ENCODE measurements around the gene MLLT6. TPM values are rescaled to one million over a fixed set of nuclear protein-coding genes. Genes with fewer than 3 reads are reported as not detected.

The MLLT6 gene
- polyA plus RNA-seq, 3 donors: 0.72 to 55.4 (median 0.82) TPM

- H3K27ac Mint-ChIP-seq: peak overlapping the region in 1 of 7 donors; percentile 54
- Histone ChIP-seq H3K36me3 (replicated peaks in 1 of 2; ENCODE audit: control insufficient read depth in 1 of 2, insufficient read depth in 2 of 2, low read length in 2 of 2) (no peaks in the 10 kb centered on the region), H3K9ac (ENCODE audit: insufficient read depth, low read length, poor library complexity, severe bottlenecking) (no peak overlapping the region), H3K27ac (ENCODE audit: low read depth in 1 of 2, low read length in 2 of 2) (no peak overlapping the region), H2AFZ (ENCODE audit: insufficient read depth, low read depth, low read length, poor library complexity, severe bottlenecking) (no peak overlapping the region), H3K4me1 (ENCODE audit: control insufficient read depth in 1 of 2, insufficient read depth in 2 of 2, low read length in 2 of 2) (peaks cover 14 to 16% of the 10 kb centered on the region in 2 donors), H3K79me2 (ENCODE audit: insufficient read depth, low read length) (no peaks in the 10 kb centered on the region), H3K9me3 (replicated peaks in 1 of 2; ENCODE audit: control insufficient read depth in 1 of 2, insufficient read depth in 1 of 2, low read length in 2 of 2) (no peaks in the 10 kb centered on the region), H3K27me3 (ENCODE audit: control insufficient read depth in 2 of 2, insufficient read depth in 2 of 2, low read length in 2 of 2) (no peaks in the 10 kb centered on the region), H3K4me3 (replicated peaks in 1 of 3; ENCODE audit: low read depth in 2 of 3, low read length in 3 of 3) (no peak overlapping the region), H3K4me2 (replicated peaks; ENCODE audit: extremely low read depth, low read length, poor library complexity, severe bottlenecking) (no peak overlapping the region), H4K20me1 (ENCODE audit: insufficient read depth, low read length) (no peaks in the 10 kb centered on the region)
- H3K4me1 Mint-ChIP-seq: peaks cover 14% of the 10 kb centered on the region
- H3K36me3 Mint-ChIP-seq: peaks cover 0 to 2% of the 10 kb centered on the region in 2 donors
- intact Hi-C loops (cut with micrococcal nuclease): no loop called here
- peaks cover 0 to 2% (median 0%) of the 10 kb centered on the region in 7 donors for H3K9me3 Mint-ChIP-seq
- DNase-seq: no peak
- H3K4me3 Mint-ChIP-seq: no peak overlapping the region
- WGBS (ENCODE audit: insufficient coverage): 94% methylated on average over 5 of the region's 5 CpGs
- TF ChIP-seq CTCF (IDR thresholded peaks at IDR 0.05): no peak
- H3K27me3 Mint-ChIP-seq (ENCODE audit: low read depth in 3 of 3): peaks cover 6 to 7% (median 6%) of the 10 kb centered on the region in 3 donors
Measured at GRCh38 chr17:38687286-38687685, 17.8 kb upstream of the MLLT6 start.

GRCh38 chr17:38690386-38690785 is 14.7 kb upstream of the MLLT6 start:
- Histone ChIP-seq H2AFZ (ENCODE audit: insufficient read depth, low read depth, low read length, poor library complexity, severe bottlenecking) (no peak overlapping the region), H3K27ac (ENCODE audit: low read depth in 1 of 2, low read length in 2 of 2) (no peak overlapping the region), H3K27me3 (ENCODE audit: control insufficient read depth in 2 of 2, insufficient read depth in 2 of 2, low read length in 2 of 2) (no peaks in the 10 kb centered on the region), H3K9ac (ENCODE audit: insufficient read depth, low read length, poor library complexity, severe bottlenecking) (no peak overlapping the region), H3K4me1 (ENCODE audit: control insufficient read depth in 1 of 2, insufficient read depth in 2 of 2, low read length in 2 of 2) (peaks cover 7 to 9% of the 10 kb centered on the region in 2 donors), H3K4me2 (replicated peaks; ENCODE audit: extremely low read depth, low read length, poor library complexity, severe bottlenecking) (no peak overlapping the region), H4K20me1 (ENCODE audit: insufficient read depth, low read length) (no peaks in the 10 kb centered on the region), H3K4me3 (replicated peaks in 1 of 3; ENCODE audit: low read depth in 2 of 3, low read length in 3 of 3) (no peak overlapping the region), H3K79me2 (ENCODE audit: insufficient read depth, low read length) (no peaks in the 10 kb centered on the region), H3K36me3 (replicated peaks in 1 of 2; ENCODE audit: control insufficient read depth in 1 of 2, insufficient read depth in 2 of 2, low read length in 2 of 2) (no peaks in the 10 kb centered on the region), H3K9me3 (replicated peaks in 1 of 2; ENCODE audit: control insufficient read depth in 1 of 2, insufficient read depth in 1 of 2, low read length in 2 of 2) (no peaks in the 10 kb centered on the region)
- Mint-ChIP-seq H3K27ac (no peak overlapping the region), H3K4me1 (peaks cover 9% of the 10 kb centered on the region), H3K27me3 (ENCODE audit: low read depth in 3 of 3) (peaks cover 1 to 6% (median 4%) of the 10 kb centered on the region in 3 donors), H3K9me3 (peaks cover 0 to 2% (median 0%) of the 10 kb centered on the region in 7 donors), H3K4me3 (no peak overlapping the region), H3K36me3 (peaks cover 0 to 2% of the 10 kb centered on the region in 2 donors)
- intact Hi-C loops (cut with micrococcal nuclease): no loop called here
- no peak for TF ChIP-seq CTCF (IDR thresholded peaks at IDR 0.05)
- no peak for DNase-seq
- 80% methylated on average over 1 of the region's 4 CpGs for WGBS (ENCODE audit: insufficient coverage)
